Vagina (tissue), 2 donors: Measurements from ENCODE around the gene EEF2K. TPM values are rescaled to one million over a fixed set of nuclear protein-coding genes. Genes with fewer than 3 reads are reported as not detected.

Experiments
- DNase-seq, 2 donors: peaks; one replicate each; pipeline ENCODE4 v3.0.0-alpha.2; 2017; ENCODE audit errors: extremely low spot score in 2 of 2
- H3K27ac ChIP-seq: fragments of 200-600 bp; sonication (generic); one replicate; pipeline ENCODE4 v1.5.1; 2019
- H3K27me3 ChIP-seq: fragments of 200-600 bp; sonication (generic); one replicate; pipeline ENCODE4 v1.5.1; 2019
- H3K36me3 ChIP-seq, 2 donors: fragments of 200-600 bp; sonication (generic); one replicate each; pipeline ENCODE4 v1.5.1; 2017 to 2019
- H3K4me1 ChIP-seq: fragments of 200-600 bp; sonication (generic); one replicate; pipeline ENCODE4 v1.5.1; 2019
- H3K4me3 ChIP-seq, 2 donors: fragments of 200-600 bp; sonication (generic); 1 replicate in 1 of 2; 2 replicates in 1 of 2; pipeline ENCODE4 v1.5.1; 2016 to 2019
- H3K9me3 ChIP-seq: fragments of 200-600 bp; sonication (generic); one replicate; pipeline ENCODE4 v1.5.1; 2019
- CTCF ChIP-seq, 3 experiments: fragments of 450-650 bp in 2 of 3; fragments of 200-600 bp in 1 of 3; sonication (generic) in 1 of 3; IDR thresholded peaks; one replicate each; pipeline ENCODE4 v1.5.1; 2017 to 2019; ENCODE audit warnings: antibody characterized with exemption in 3 of 3, mild to moderate bottlenecking in 2 of 3, moderate library complexity in 2 of 3
- POLR2A ChIP-seq, 2 donors: fragments of 450-650 bp; IDR thresholded peaks; one replicate each; pipeline ENCODE4 v1.6.1; 2017; ENCODE audit warnings: antibody characterized with exemption in 2 of 2, mild to moderate bottlenecking in 2 of 2, moderate library complexity in 2 of 2
- POLR2AphosphoS5 ChIP-seq, 2 donors: sonication (generic); formaldehyde crosslinking; IDR thresholded peaks; one replicate each; pipeline ENCODE4 v1.9.0; 2017; ENCODE audit warnings: antibody characterized with exemption in 2 of 2, mild to moderate bottlenecking in 2 of 2, low read depth in 1 of 2; ENCODE audit not compliant: insufficient read depth in 1 of 2
- intact Hi-C: fragments of 100-400 bp; cut with DNase I; formaldehyde crosslinking; loops from one replicate; pipeline ENCODE4 v1.15.1; 2023
- total RNA-seq: library from RNA; depleted of rRNA; stranded (reverse); fragments of >200 nt; gene quantifications from one replicate; pipeline ENCODE4 v1.2.3, GENCODE V29; 2016

The EEF2K gene
- total RNA-seq, 1 donor from 2014 or later: 50.3 TPM

- no peak for DNase-seq
- TF ChIP-seq CTCF (IDR thresholded peaks at IDR 0.05): no peak
- no peak for TF ChIP-seq POLR2AphosphoS5 (IDR thresholded peaks at IDR 0.05; ENCODE audit: insufficient read depth in 1 of 2, low read depth in 1 of 2)
- TF ChIP-seq POLR2A (IDR thresholded peaks at IDR 0.05): no peak
- H3K4me1 ChIP-seq: no peaks in the 10 kb centered on the region
- H3K27ac ChIP-seq: no peak overlapping the region
- intact Hi-C loops: no loop called here
- H3K9me3 ChIP-seq: no peaks in the 10 kb centered on the region
- H3K36me3 ChIP-seq: peaks cover 3 to 85% of the 10 kb centered on the region in 2 donors
- no peaks in the 10 kb centered on the region for H3K27me3 ChIP-seq
- H3K4me3 ChIP-seq: no peak overlapping the region
Observed at GRCh38 chr16:22278441-22279230, 72.6 kb downstream of the EEF2K start.

- no peaks in the 10 kb centered on the region for H3K27me3 ChIP-seq
- no peak for TF ChIP-seq CTCF (IDR thresholded peaks at IDR 0.05)
- no peak for TF ChIP-seq POLR2A (IDR thresholded peaks at IDR 0.05)
- no peak for TF ChIP-seq POLR2AphosphoS5 (IDR thresholded peaks at IDR 0.05; ENCODE audit: insufficient read depth in 1 of 2, low read depth in 1 of 2)
- intact Hi-C loops: no loop called here
- H3K36me3 ChIP-seq: peaks cover 3 to 70% of the 10 kb centered on the region in 2 donors
- no peaks in the 10 kb centered on the region for H3K9me3 ChIP-seq
- H3K4me3 ChIP-seq: no peak overlapping the region
- no peak overlapping the region for H3K27ac ChIP-seq
- no peak for DNase-seq
- H3K4me1 ChIP-seq: no peaks in the 10 kb centered on the region
Observed at GRCh38 chr16:22282254-22282892, 76.3 kb downstream of the EEF2K start.

- Histone ChIP-seq H3K27me3 (no peaks in the 10 kb centered on the region), H3K27ac (no peak overlapping the region), H3K36me3 (peaks cover 3 to 55% of the 10 kb centered on the region in 2 donors), H3K4me3 (no peak overlapping the region), H3K9me3 (no peaks in the 10 kb centered on the region), H3K4me1 (no peaks in the 10 kb centered on the region)
- TF ChIP-seq POLR2A (IDR thresholded peaks at IDR 0.05) (no peak), POLR2AphosphoS5 (IDR thresholded peaks at IDR 0.05; ENCODE audit: insufficient read depth in 1 of 2, low read depth in 1 of 2) (no peak), CTCF (IDR thresholded peaks at IDR 0.05) (no peak)
- DNase-seq: no peak
- intact Hi-C loops: no loop called here
Observed at GRCh38 chr16:22284637-22285036, 78.6 kb downstream of the EEF2K start.

GRCh38 chr16:22285080-22285479, 79.0 kb downstream of the EEF2K start:
- TF ChIP-seq POLR2AphosphoS5 (IDR thresholded peaks at IDR 0.05; ENCODE audit: insufficient read depth in 1 of 2, low read depth in 1 of 2) (no peak), CTCF (IDR thresholded peaks at IDR 0.05) (no peak), POLR2A (IDR thresholded peaks at IDR 0.05) (no peak)
- Histone ChIP-seq H3K36me3 (peaks cover 2 to 51% of the 10 kb centered on the region in 2 donors), H3K27me3 (no peaks in the 10 kb centered on the region), H3K27ac (no peak overlapping the region), H3K4me3 (no peak overlapping the region), H3K9me3 (no peaks in the 10 kb centered on the region), H3K4me1 (no peaks in the 10 kb centered on the region)
- no peak for DNase-seq
- intact Hi-C loops: no loop called here

GRCh38 chr16:22291020-22291419, 84.9 kb downstream of the EEF2K start:
- intact Hi-C loops: no loop called here
- no peak overlapping the region for H3K27ac ChIP-seq

More at GRCh38 chr16:22291020-22291419, 84.9 kb downstream of the EEF2K start:
- TF ChIP-seq POLR2AphosphoS5 (IDR thresholded peaks at IDR 0.05; ENCODE audit: insufficient read depth in 1 of 2, low read depth in 1 of 2): no peak
- TF ChIP-seq POLR2A (IDR thresholded peaks at IDR 0.05): no peak
- TF ChIP-seq CTCF (IDR thresholded peaks at IDR 0.05): no peak
- H3K4me3 ChIP-seq: no peak overlapping the region
- H3K27me3 ChIP-seq: no peaks in the 10 kb centered on the region
- no peak for DNase-seq
- H3K4me1 ChIP-seq: no peaks in the 10 kb centered on the region
- no peaks in the 10 kb centered on the region for H3K36me3 ChIP-seq
- H3K9me3 ChIP-seq: no peaks in the 10 kb centered on the region
